Measurements from ENCODE around the gene MTHFD2L. TPM values are rescaled to one million over a fixed set of nuclear protein-coding genes. Genes with fewer than 3 reads are reported as not detected.

Gene MTHFD2L
- total and polyA plus RNA-seq, 9 of the 15 experiments (the other 6 are each of a cell fraction or from before 2014, with no cell fraction given): 10.0 to 39.0 (median 26.0) TPM

DNA sequence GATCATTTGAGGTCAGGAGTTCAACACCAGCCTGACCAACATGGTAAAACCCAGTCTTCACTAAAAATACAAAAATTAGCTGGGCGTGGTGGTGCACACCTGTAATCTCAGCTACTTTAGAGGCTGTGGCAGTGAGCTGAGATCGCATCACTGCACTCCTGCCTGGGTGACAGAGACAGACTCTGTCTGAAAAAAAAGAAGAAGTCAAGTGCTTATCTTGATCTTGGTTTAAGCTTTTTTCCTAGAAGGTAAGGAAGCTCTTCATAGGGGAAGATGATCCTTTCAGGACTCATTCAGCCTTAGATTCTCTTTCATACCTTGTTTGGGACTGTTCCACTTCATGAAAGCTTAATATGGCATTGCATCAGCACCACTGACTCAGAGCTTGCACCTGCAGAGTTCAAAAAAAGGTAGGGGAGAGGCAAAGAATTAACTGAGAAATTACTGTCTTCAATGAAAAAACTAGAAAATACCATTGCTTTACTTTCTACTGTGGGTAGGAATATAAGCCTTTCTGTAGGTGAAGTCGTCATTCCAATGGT is 79.6 kb downstream of the MTHFD2L start (continued):
- TF ChIP-seq, protein P1, sequence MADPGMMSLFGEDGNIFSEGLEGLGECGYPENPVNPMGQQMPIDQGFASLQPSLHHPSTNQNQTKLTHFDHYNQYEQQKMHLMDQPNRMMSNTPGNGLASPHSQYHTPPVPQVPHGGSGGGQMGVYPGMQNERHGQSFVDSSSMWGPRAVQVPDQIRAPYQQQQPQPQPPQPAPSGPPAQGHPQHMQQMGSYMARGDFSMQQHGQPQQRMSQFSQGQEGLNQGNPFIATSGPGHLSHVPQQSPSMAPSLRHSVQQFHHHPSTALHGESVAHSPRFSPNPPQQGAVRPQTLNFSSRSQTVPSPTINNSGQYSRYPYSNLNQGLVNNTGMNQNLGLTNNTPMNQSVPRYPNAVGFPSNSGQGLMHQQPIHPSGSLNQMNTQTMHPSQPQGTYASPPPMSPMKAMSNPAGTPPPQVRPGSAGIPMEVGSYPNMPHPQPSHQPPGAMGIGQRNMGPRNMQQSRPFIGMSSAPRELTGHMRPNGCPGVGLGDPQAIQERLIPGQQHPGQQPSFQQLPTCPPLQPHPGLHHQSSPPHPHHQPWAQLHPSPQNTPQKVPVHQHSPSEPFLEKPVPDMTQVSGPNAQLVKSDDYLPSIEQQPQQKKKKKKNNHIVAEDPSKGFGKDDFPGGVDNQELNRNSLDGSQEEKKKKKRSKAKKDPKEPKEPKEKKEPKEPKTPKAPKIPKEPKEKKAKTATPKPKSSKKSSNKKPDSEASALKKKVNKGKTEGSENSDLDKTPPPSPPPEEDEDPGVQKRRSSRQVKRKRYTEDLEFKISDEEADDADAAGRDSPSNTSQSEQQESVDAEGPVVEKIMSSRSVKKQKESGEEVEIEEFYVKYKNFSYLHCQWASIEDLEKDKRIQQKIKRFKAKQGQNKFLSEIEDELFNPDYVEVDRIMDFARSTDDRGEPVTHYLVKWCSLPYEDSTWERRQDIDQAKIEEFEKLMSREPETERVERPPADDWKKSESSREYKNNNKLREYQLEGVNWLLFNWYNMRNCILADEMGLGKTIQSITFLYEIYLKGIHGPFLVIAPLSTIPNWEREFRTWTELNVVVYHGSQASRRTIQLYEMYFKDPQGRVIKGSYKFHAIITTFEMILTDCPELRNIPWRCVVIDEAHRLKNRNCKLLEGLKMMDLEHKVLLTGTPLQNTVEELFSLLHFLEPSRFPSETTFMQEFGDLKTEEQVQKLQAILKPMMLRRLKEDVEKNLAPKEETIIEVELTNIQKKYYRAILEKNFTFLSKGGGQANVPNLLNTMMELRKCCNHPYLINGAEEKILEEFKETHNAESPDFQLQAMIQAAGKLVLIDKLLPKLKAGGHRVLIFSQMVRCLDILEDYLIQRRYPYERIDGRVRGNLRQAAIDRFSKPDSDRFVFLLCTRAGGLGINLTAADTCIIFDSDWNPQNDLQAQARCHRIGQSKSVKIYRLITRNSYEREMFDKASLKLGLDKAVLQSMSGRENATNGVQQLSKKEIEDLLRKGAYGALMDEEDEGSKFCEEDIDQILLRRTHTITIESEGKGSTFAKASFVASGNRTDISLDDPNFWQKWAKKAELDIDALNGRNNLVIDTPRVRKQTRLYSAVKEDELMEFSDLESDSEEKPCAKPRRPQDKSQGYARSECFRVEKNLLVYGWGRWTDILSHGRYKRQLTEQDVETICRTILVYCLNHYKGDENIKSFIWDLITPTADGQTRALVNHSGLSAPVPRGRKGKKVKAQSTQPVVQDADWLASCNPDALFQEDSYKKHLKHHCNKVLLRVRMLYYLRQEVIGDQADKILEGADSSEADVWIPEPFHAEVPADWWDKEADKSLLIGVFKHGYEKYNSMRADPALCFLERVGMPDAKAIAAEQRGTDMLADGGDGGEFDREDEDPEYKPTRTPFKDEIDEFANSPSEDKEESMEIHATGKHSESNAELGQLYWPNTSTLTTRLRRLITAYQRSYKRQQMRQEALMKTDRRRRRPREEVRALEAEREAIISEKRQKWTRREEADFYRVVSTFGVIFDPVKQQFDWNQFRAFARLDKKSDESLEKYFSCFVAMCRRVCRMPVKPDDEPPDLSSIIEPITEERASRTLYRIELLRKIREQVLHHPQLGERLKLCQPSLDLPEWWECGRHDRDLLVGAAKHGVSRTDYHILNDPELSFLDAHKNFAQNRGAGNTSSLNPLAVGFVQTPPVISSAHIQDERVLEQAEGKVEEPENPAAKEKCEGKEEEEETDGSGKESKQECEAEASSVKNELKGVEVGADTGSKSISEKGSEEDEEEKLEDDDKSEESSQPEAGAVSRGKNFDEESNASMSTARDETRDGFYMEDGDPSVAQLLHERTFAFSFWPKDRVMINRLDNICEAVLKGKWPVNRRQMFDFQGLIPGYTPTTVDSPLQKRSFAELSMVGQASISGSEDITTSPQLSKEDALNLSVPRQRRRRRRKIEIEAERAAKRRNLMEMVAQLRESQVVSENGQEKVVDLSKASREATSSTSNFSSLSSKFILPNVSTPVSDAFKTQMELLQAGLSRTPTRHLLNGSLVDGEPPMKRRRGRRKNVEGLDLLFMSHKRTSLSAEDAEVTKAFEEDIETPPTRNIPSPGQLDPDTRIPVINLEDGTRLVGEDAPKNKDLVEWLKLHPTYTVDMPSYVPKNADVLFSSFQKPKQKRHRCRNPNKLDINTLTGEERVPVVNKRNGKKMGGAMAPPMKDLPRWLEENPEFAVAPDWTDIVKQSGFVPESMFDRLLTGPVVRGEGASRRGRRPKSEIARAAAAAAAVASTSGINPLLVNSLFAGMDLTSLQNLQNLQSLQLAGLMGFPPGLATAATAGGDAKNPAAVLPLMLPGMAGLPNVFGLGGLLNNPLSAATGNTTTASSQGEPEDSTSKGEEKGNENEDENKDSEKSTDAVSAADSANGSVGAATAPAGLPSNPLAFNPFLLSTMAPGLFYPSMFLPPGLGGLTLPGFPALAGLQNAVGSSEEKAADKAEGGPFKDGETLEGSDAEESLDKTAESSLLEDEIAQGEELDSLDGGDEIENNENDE (IDR thresholded peaks at IDR 0.05; ENCODE audit: low read depth, low read length): no peak
- TF ChIP-seq ZBTB5 (IDR thresholded peaks at IDR 0.05): no peak
- TF ChIP-seq, protein P2, sequence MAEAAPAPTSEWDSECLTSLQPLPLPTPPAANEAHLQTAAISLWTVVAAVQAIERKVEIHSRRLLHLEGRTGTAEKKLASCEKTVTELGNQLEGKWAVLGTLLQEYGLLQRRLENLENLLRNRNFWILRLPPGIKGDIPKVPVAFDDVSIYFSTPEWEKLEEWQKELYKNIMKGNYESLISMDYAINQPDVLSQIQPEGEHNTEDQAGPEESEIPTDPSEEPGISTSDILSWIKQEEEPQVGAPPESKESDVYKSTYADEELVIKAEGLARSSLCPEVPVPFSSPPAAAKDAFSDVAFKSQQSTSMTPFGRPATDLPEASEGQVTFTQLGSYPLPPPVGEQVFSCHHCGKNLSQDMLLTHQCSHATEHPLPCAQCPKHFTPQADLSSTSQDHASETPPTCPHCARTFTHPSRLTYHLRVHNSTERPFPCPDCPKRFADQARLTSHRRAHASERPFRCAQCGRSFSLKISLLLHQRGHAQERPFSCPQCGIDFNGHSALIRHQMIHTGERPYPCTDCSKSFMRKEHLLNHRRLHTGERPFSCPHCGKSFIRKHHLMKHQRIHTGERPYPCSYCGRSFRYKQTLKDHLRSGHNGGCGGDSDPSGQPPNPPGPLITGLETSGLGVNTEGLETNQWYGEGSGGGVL (CRISPR knock-in tag; IDR thresholded peaks at IDR 0.05): no peak
- TF ChIP-seq ZNF124 (CRISPR knock-in tag; IDR thresholded peaks at IDR 0.05): no peak
- no peak for TF ChIP-seq CCNT2 (IDR thresholded peaks at IDR 0.05; ENCODE audit: borderline replicate concordance, extremely low read depth, insufficient read length, low read depth, low read length)
- TF ChIP-seq, protein P3, sequence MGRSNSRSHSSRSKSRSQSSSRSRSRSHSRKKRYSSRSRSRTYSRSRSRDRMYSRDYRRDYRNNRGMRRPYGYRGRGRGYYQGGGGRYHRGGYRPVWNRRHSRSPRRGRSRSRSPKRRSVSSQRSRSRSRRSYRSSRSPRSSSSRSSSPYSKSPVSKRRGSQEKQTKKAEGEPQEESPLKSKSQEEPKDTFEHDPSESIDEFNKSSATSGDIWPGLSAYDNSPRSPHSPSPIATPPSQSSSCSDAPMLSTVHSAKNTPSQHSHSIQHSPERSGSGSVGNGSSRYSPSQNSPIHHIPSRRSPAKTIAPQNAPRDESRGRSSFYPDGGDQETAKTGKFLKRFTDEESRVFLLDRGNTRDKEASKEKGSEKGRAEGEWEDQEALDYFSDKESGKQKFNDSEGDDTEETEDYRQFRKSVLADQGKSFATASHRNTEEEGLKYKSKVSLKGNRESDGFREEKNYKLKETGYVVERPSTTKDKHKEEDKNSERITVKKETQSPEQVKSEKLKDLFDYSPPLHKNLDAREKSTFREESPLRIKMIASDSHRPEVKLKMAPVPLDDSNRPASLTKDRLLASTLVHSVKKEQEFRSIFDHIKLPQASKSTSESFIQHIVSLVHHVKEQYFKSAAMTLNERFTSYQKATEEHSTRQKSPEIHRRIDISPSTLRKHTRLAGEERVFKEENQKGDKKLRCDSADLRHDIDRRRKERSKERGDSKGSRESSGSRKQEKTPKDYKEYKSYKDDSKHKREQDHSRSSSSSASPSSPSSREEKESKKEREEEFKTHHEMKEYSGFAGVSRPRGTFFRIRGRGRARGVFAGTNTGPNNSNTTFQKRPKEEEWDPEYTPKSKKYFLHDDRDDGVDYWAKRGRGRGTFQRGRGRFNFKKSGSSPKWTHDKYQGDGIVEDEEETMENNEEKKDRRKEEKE (IDR thresholded peaks at IDR 0.05; ENCODE audit: borderline replicate concordance in 1 of 2, control insufficient read depth in 1 of 2, low read depth in 2 of 2, low read length in 1 of 2): no peak
- no peak for TF ChIP-seq KLF16 (IDR thresholded peaks at IDR 0.05)
- TF ChIP-seq SREBF2 (CRISPR knock-in tag; IDR thresholded peaks at IDR 0.05): no peak

Data from K562 (cell line).